ENCODE results near the gene TM6SF1.
A peak's percentile ranks its signal among the peaks of the same experiment; 100 is the strongest.

TM6SF1 gene

GRCh38 chr15:83106994-83107840, at the start of gene TM6SF1:
TSS of gene TM6SF1 (plus strand) at chr15:83107645. CDS start at chr15:83107681, 36 bp downstream.
- Histone ChIP-seq H3K4me3 (peak within 1 kb of the TSS; percentile 79), H4K20me1 (no peaks in the 10 kb centered on the region), H3K9ac (peak within 1 kb of the TSS; percentile 73), H3K36me3 (no peaks in the 10 kb centered on the region; the same call in 1 of the 2 replicates), H3K27ac (peak within 1 kb of the TSS; percentile 64), H3K27me3 (peaks cover 34% of the 10 kb centered on the region), H3K4me2 (peak within 1 kb of the TSS; percentile 96), H3K9me3 (no peaks in the 10 kb centered on the region), H3K4me1 (peaks cover 39% of the 10 kb centered on the region)
- TF ChIP-seq Cebpa-rat (IDR thresholded peaks at IDR 0.05) = no peak

DNA sequence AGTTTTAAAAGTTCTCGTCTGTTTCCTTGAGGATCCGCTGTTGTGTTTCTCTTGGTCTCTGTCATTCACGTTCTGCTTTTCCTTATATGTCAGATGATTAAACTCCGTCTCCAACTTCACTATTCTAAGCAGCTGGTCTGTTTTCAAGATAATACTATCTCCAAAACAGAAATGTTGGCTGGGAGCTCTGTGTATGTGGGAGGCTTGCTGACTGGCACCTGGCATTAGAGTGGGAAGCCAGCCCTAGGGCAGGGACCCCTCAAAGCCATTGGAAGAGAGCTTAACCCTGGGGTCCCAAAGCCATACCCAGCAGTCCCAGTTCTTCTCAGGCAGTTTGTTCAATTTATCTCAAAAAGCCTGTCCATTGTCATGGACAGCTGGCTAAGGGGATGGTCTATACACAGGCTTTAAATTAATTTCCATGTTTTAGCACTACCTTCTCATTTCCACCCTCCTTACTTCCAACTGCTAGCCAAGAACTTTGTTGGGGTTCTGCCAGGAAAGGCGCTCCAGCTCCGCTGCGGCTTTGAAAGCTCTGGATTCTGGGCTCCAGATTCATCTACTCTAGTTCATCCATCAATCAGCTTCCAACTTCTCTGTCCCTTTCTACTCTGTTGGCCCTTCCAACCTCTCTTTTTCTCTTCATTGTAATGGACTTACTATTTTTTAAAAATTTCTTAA, 49.6 kb upstream of the TM6SF1 start:
- H3K4me3 ChIP-seq = no peak overlapping the region
- no peaks in the 10 kb centered on the region for H3K9me3 ChIP-seq
- peaks cover 89% of the 10 kb centered on the region for H4K20me1 ChIP-seq
- peaks cover 7% of the 10 kb centered on the region for H3K4me1 ChIP-seq
- H3K4me2 ChIP-seq = no peak overlapping the region
- no peaks in the 10 kb centered on the region for H3K27me3 ChIP-seq
- no peak for TF ChIP-seq Cebpa-rat (IDR thresholded peaks at IDR 0.05)
- peaks cover 86% of the 10 kb centered on the region for H3K36me3 ChIP-seq
- no peak overlapping the region for H3K9ac ChIP-seq
- H3K27ac ChIP-seq = no peak overlapping the region

- no peak overlapping the region for H3K4me2 ChIP-seq
Measured at GRCh38 chr15:83061680-83062079, 45.8 kb upstream of the TM6SF1 start.

GRCh38 chr15:83062768-83063180, 44.7 kb upstream of the TM6SF1 start:
- Histone ChIP-seq H3K9ac (no peak overlapping the region), H3K9me3 (no peaks in the 10 kb centered on the region), H3K4me2 (peak overlapping the region; percentile 96), H3K4me3 (no peak overlapping the region), H3K36me3 (peaks cover 41% of the 10 kb centered on the region), H3K27ac (no peak overlapping the region), H3K27me3 (no peaks in the 10 kb centered on the region), H4K20me1 (peaks cover 85% of the 10 kb centered on the region), H3K4me1 (peaks cover 45% of the 10 kb centered on the region)
- no peak for TF ChIP-seq Cebpa-rat (IDR thresholded peaks at IDR 0.05)

More at GRCh38 chr15:83061680-83062079, 45.8 kb upstream of the TM6SF1 start:
- H3K4me3 ChIP-seq = no peak overlapping the region
- H3K9ac ChIP-seq = no peak overlapping the region
- no peaks in the 10 kb centered on the region for H3K27me3 ChIP-seq
- peaks cover 40% of the 10 kb centered on the region for H3K4me1 ChIP-seq
- H3K36me3 ChIP-seq = peaks cover 52% of the 10 kb centered on the region
- peaks cover 96% of the 10 kb centered on the region for H4K20me1 ChIP-seq
- no peak for TF ChIP-seq Cebpa-rat (IDR thresholded peaks at IDR 0.05)
- no peak overlapping the region for H3K27ac ChIP-seq
- no peaks in the 10 kb centered on the region for H3K9me3 ChIP-seq

DNA sequence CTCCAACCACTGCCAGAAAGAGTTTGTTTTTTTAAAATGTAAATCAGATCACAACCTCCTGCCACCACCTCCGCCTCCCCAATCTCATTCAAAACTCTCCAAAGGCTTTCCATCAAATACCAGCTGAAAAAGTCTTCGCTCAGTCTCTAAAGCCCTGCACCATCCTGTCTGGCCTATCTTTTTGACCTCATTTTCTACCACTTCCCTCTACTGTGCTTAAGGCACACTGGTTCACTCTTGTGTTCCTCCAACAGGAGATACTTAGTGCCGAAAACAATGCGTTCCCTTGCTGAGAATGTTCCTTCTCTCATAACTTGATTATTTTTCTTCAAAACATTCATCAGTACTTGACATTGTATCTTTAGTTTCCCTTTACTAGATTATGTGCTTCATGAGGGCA, 43.9 kb upstream of the TM6SF1 start:
- no peaks in the 10 kb centered on the region for H3K27me3 ChIP-seq
- no peak overlapping the region; the same call in 1 of the 2 replicates for H3K9ac ChIP-seq
- H3K4me3 ChIP-seq = no peak overlapping the region; the same call in 1 of the 2 replicates
- H3K4me2 ChIP-seq = peak overlapping the region; percentile 96
- peaks cover 34% of the 10 kb centered on the region for H3K36me3 ChIP-seq
- H4K20me1 ChIP-seq = peaks cover 77% of the 10 kb centered on the region
- peaks cover 49% of the 10 kb centered on the region for H3K4me1 ChIP-seq
- H3K27ac ChIP-seq = no peak overlapping the region
- TF ChIP-seq Cebpa-rat (IDR thresholded peaks at IDR 0.05) = no peak
- no peaks in the 10 kb centered on the region for H3K9me3 ChIP-seq

DNA sequence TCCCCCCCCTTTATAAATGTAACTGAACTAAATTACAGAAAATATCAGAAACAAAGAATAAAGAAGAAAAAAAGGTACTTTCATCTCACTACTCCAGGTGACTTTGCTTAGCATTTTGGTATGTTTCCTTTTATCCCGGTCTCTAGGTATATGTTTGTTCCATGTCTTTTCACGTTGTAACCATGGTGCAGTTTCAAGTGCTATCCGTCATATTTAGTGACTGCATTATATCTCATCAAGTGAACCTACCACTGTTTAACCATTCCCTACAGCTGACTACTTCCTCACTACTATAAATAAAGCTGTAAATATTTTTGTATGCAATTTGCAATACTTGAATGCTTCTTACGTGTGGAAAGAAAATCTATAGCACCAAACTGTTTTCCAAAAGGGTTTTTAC, 42.6 kb upstream of the TM6SF1 start:
- Histone ChIP-seq H3K4me1 (peaks cover 49% of the 10 kb centered on the region), H3K9ac (peak overlapping the region; percentile 97), H4K20me1 (peaks cover 64% of the 10 kb centered on the region), H3K4me3 (peak overlapping the region; percentile 91), H3K9me3 (peaks cover 7% of the 10 kb centered on the region; the same call in 1 of the 2 replicates), H3K27me3 (no peaks in the 10 kb centered on the region), H3K36me3 (peaks cover 26% of the 10 kb centered on the region), H3K27ac (no peak overlapping the region), H3K4me2 (peak overlapping the region; percentile 96)
- TF ChIP-seq Cebpa-rat (IDR thresholded peaks at IDR 0.05) = no peak

GRCh38 chr15:83065431-83065830, 42.0 kb upstream of the TM6SF1 start:
- Histone ChIP-seq H3K27ac (peak overlapping the region; percentile 97; the same call in 1 of the 2 replicates), H3K4me3 (peak overlapping the region; percentile 91), H3K27me3 (no peaks in the 10 kb centered on the region), H4K20me1 (peaks cover 59% of the 10 kb centered on the region), H3K4me2 (peak overlapping the region; percentile 96), H3K9me3 (peaks cover 9% of the 10 kb centered on the region; the same call in 1 of the 2 replicates), H3K36me3 (peaks cover 25% of the 10 kb centered on the region), H3K9ac (peak overlapping the region; percentile 97), H3K4me1 (peaks cover 49% of the 10 kb centered on the region)
- no peak for TF ChIP-seq Cebpa-rat (IDR thresholded peaks at IDR 0.05)

DNA sequence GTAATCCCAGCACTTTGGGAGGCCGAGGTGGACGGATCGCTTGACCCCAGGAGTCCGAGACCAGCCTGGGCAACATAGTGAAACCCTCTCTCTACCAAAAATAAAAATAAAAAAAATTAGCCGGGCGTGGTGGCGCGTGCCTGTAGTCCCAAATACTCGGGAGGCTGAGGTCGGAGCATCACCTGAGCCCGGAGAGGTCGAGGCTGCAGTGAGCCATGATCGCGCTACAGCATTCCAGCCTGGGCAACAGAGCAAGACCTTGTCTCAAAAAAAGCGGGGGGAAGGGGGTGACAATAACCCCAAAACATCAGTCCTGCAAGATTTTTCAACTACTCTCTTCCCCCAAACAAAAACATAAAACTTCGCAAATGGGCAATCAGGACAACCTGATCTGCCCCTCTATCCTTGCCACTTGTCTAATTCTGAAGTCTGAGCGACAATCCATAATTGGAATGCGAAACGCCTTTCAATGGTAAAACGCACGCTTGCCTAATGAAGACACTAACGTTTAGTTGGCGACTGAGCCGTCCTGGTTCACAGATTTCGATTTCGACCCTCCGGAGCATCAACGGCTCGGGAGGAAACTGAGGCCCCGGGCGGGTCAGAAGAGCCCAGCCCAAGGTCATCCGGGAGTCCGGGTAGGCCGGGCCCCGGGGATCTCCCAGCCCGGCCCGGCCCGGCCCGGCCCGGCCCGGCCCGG, 41.3 kb upstream of the TM6SF1 start:
- Histone ChIP-seq H3K4me3 (peak overlapping the region; percentile 91), H3K9me3 (peaks cover 9% of the 10 kb centered on the region; the same call in 1 of the 2 replicates), H3K9ac (peak overlapping the region; percentile 97), H3K4me1 (peaks cover 49% of the 10 kb centered on the region), H4K20me1 (peaks cover 51% of the 10 kb centered on the region), H3K27ac (peak overlapping the region; percentile 97), H3K4me2 (peak overlapping the region; percentile 96), H3K36me3 (peaks cover 17% of the 10 kb centered on the region), H3K27me3 (no peaks in the 10 kb centered on the region)
- TF ChIP-seq Cebpa-rat (IDR thresholded peaks at IDR 0.05) = no peak

Data from BLaER1 (cell line).